ENCODE results near the gene FOXO6.

The FOXO6 gene

GRCh38 chr1:41394959-41395956, 34.0 kb downstream of the FOXO6 start:
- Histone ChIP-seq H2AFZ (no peak overlapping the region), H3K9ac (no peak overlapping the region), H3K79me2 (no peaks in the 10 kb centered on the region), H3K27ac (no peak overlapping the region), H3K4me1 (peaks cover 13% of the 10 kb centered on the region), H3K27me3 (ENCODE audit: control insufficient read depth, insufficient read depth, low read length) (no peaks in the 10 kb centered on the region), H3K36me3 (ENCODE audit: control insufficient read depth, insufficient read depth, low read length) (no peaks in the 10 kb centered on the region), H3K9me3 (ENCODE audit: control insufficient read depth, low read length) (no peaks in the 10 kb centered on the region), H3K4me2 (ENCODE audit: low read length) (no peak overlapping the region), H3K4me3 (ENCODE audit: low read depth, low read length) (no peak overlapping the region)
- TF ChIP-seq, protein P1, sequence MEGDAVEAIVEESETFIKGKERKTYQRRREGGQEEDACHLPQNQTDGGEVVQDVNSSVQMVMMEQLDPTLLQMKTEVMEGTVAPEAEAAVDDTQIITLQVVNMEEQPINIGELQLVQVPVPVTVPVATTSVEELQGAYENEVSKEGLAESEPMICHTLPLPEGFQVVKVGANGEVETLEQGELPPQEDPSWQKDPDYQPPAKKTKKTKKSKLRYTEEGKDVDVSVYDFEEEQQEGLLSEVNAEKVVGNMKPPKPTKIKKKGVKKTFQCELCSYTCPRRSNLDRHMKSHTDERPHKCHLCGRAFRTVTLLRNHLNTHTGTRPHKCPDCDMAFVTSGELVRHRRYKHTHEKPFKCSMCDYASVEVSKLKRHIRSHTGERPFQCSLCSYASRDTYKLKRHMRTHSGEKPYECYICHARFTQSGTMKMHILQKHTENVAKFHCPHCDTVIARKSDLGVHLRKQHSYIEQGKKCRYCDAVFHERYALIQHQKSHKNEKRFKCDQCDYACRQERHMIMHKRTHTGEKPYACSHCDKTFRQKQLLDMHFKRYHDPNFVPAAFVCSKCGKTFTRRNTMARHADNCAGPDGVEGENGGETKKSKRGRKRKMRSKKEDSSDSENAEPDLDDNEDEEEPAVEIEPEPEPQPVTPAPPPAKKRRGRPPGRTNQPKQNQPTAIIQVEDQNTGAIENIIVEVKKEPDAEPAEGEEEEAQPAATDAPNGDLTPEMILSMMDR (IDR thresholded peaks at IDR 0.05): no peak

GRCh38 chr1:41396084-41396483, 34.9 kb downstream of the FOXO6 start:
- Histone ChIP-seq H3K4me2 (ENCODE audit: low read length) (no peak overlapping the region), H3K9ac (no peak overlapping the region), H3K27ac (no peak overlapping the region), H2AFZ (no peak overlapping the region), H3K4me3 (ENCODE audit: low read depth, low read length) (no peak overlapping the region), H3K9me3 (ENCODE audit: control insufficient read depth, low read length) (no peaks in the 10 kb centered on the region), H3K36me3 (ENCODE audit: control insufficient read depth, insufficient read depth, low read length) (no peaks in the 10 kb centered on the region), H3K27me3 (ENCODE audit: control insufficient read depth, insufficient read depth, low read length) (no peaks in the 10 kb centered on the region), H3K4me1 (peaks cover 13% of the 10 kb centered on the region), H3K79me2 (no peaks in the 10 kb centered on the region)
- TF ChIP-seq, protein P1 (IDR thresholded peaks at IDR 0.05): no peak

DNA sequence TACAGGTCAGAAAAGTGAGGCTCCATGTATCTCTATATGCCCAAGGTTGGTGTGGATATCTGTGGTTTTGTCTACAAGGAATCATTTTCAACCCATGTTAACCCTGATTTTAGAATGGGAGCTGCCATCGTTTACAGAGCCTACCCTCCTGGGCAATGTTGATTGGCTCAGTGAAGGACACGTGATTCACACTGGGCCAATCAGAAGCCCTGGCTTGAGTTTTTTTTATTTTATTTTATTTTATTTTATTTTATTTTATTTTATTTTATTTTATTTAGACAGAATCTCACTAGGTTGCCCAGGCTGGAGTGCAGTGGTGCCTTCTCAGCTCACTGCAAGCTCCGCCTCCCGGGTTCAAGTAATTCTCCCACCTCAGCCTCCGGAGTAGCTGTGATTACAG, 35.8 kb downstream of the FOXO6 start:
- no peak overlapping the region for H3K9ac ChIP-seq
- no peak overlapping the region for H3K4me2 ChIP-seq (ENCODE audit: low read length)
- no peaks in the 10 kb centered on the region for H3K9me3 ChIP-seq (ENCODE audit: control insufficient read depth, low read length)
- no peak overlapping the region for H3K27ac ChIP-seq
- peaks cover 13% of the 10 kb centered on the region for H3K4me1 ChIP-seq
- TF ChIP-seq, protein P1 (IDR thresholded peaks at IDR 0.05): no peak
- no peak overlapping the region for H3K4me3 ChIP-seq (ENCODE audit: low read depth, low read length)
- no peaks in the 10 kb centered on the region for H3K36me3 ChIP-seq (ENCODE audit: control insufficient read depth, insufficient read depth, low read length)
- H2AFZ ChIP-seq: no peak overlapping the region
- no peaks in the 10 kb centered on the region for H3K27me3 ChIP-seq (ENCODE audit: control insufficient read depth, insufficient read depth, low read length)
- H3K79me2 ChIP-seq: no peaks in the 10 kb centered on the region

GRCh38 chr1:41397753-41398330, 36.6 kb downstream of the FOXO6 start:
- H3K27ac ChIP-seq: no peak overlapping the region
- H3K9me3 ChIP-seq (ENCODE audit: control insufficient read depth, low read length): no peaks in the 10 kb centered on the region
- TF ChIP-seq, protein P1 (IDR thresholded peaks at IDR 0.05): no peak
- peaks cover 13% of the 10 kb centered on the region for H3K4me1 ChIP-seq
- no peaks in the 10 kb centered on the region for H3K27me3 ChIP-seq (ENCODE audit: control insufficient read depth, insufficient read depth, low read length)
- H3K9ac ChIP-seq: no peak overlapping the region
- no peaks in the 10 kb centered on the region for H3K36me3 ChIP-seq (ENCODE audit: control insufficient read depth, insufficient read depth, low read length)
- H3K79me2 ChIP-seq: no peaks in the 10 kb centered on the region
- no peak overlapping the region for H3K4me2 ChIP-seq (ENCODE audit: low read length)
- H2AFZ ChIP-seq: no peak overlapping the region
- H3K4me3 ChIP-seq (ENCODE audit: low read depth, low read length): no peak overlapping the region
